Stimulated activated CD4-positive, alpha-beta T cell treated with anti-CD3 and anti-CD28 coated beads, Interleukin-1b, Interleukin-23, amount 100 ng/mL, for 48 hours (primary cell): ENCODE measurements around the gene GPR153.
"Not testable (repeated sequence)": the region's sequence is repeated elsewhere in the genome, so short reads cannot be mapped to it uniquely, and the experiment has no call there.

Experiments used
- DNase-seq: peaks from one replicate; pipeline ENCODE4 v3.0.0-alpha.2; 2020

Gene GPR153

GRCh38 chr1:6260961-6261614 is at the start of gene GPR153:
GPR153 (minus strand) TSS chr1:6261098; CDS start chr1:6254905, 6,193 bp downstream.
- peak; percentile 26 for DNase-seq

- DNase-seq, result no peak
Observed at GRCh38 chr1:6310116-6310848, 49.4 kb upstream of the GPR153 start.

- DNase-seq, result no peak
Observed at GRCh38 chr1:6309564-6309963, 48.7 kb upstream of the GPR153 start.

GRCh38 chr1:6308449-6308848 is 47.6 kb upstream of the GPR153 start:
- no peak for DNase-seq

GRCh38 chr1:6307682-6308081 is 46.8 kb upstream of the GPR153 start:
- not testable (repeated sequence) for DNase-seq

GRCh38 chr1:6307099-6307498 is 46.2 kb upstream of the GPR153 start:
- DNase-seq, result no peak

GRCh38 chr1:6303397-6304012 is 42.6 kb upstream of the GPR153 start:
- no peak for DNase-seq

GRCh38 chr1:6302568-6302967 is 41.7 kb upstream of the GPR153 start:
- DNase-seq, result no peak

- DNase-seq, result no peak
Observed at GRCh38 chr1:6301526-6301925, 40.6 kb upstream of the GPR153 start.

GRCh38 chr1:6300342-6301048 is 39.6 kb upstream of the GPR153 start:
- no peak for DNase-seq

- no peak for DNase-seq
Observed at GRCh38 chr1:6299557-6300165, 38.8 kb upstream of the GPR153 start.

- no peak for DNase-seq
Observed at GRCh38 chr1:6298940-6299465, 38.1 kb upstream of the GPR153 start.

GRCh38 chr1:6298530-6298929 is 37.6 kb upstream of the GPR153 start:
- DNase-seq, result no peak

GRCh38 chr1:6295910-6296309 is 35.0 kb upstream of the GPR153 start:
- DNase-seq, result no peak

- DNase-seq, result no peak
Observed at GRCh38 chr1:6294890-6295556, 34.1 kb upstream of the GPR153 start.

- no peak for DNase-seq
Observed at GRCh38 chr1:6294080-6294889, 33.4 kb upstream of the GPR153 start.

GRCh38 chr1:6292102-6292501 is 31.2 kb upstream of the GPR153 start:
- DNase-seq, result no peak

- DNase-seq, result no peak
Observed at GRCh38 chr1:6288665-6289064, 27.8 kb upstream of the GPR153 start.

- no peak for DNase-seq
Observed at GRCh38 chr1:6288026-6288425, 27.1 kb upstream of the GPR153 start.

- DNase-seq, result no peak
Observed at GRCh38 chr1:6287431-6287886, 26.6 kb upstream of the GPR153 start.

- no peak for DNase-seq
Observed at GRCh38 chr1:6287029-6287428, 26.1 kb upstream of the GPR153 start.
